AG04449 (cell line): Measurements from ENCODE around the gene CABLES2.

Experiments used
- CTCF ChIA-PET: fragments of 350-600 bp; formaldehyde crosslinking; extraction: SDS; loops from one replicate; lab custom pipeline; 2021; ENCODE audit warnings: antibody characterized with exemption; lab: Yijun Ruan, JAX
- POLR2A ChIA-PET: fragments of 400-600, 350-600 bp; formaldehyde crosslinking; extraction: SDS; loops from one replicate; lab custom pipeline; 2020; ENCODE audit warnings: antibody characterized with exemption, inconsistent platforms; lab: Yijun Ruan, JAX
- DNase-seq: peaks from one replicate; pipeline ENCODE4 v3.0.0-alpha.2; 2010; ENCODE audit warnings: low read depth, low spot score
- H3K4me3 ChIP-seq: 2 replicates; pipeline ENCODE4 v1.5.1; 2011; ENCODE audit warnings: low read depth, mild to moderate bottlenecking, control low read depth, low read length
- TF ChIP-seq, protein P1 (sequence below): IDR thresholded peaks from one replicate; pipeline ENCODE4 v1.5.1; 2011; ENCODE audit warnings: mild to moderate bottlenecking, moderate library complexity, low read length, control low read depth, inconsistent platforms; ENCODE audit not compliant: insufficient read depth; ENCODE audit errors: missing control alignments

Gene CABLES2

DNA sequence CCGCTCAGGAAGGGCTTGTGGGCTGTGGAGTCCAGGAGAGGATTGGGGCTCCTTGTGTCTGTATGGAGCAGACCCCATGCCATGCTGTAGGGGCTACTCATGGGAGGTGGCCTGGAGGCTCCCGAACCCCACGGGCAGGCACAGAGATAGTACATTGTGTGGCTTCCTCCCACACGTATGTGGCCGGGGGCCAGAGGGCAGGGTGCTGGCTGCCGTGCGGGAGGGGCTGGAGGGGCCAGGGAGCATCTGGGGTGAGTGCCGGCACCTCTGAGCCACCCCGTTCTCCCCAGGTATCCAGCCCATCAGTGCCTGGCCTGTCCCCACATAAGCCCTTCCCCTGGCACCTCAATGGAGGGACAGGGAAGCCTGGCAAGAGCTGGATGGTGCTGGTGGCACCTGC is 12.7 kb upstream of the CABLES2 start:
- CTCF ChIA-PET, result no interaction called here
- H3K4me3 ChIP-seq, result no peak overlapping the region
- no peak for DNase-seq
- POLR2A ChIA-PET, result no interaction called here
- TF ChIP-seq, protein P1, sequence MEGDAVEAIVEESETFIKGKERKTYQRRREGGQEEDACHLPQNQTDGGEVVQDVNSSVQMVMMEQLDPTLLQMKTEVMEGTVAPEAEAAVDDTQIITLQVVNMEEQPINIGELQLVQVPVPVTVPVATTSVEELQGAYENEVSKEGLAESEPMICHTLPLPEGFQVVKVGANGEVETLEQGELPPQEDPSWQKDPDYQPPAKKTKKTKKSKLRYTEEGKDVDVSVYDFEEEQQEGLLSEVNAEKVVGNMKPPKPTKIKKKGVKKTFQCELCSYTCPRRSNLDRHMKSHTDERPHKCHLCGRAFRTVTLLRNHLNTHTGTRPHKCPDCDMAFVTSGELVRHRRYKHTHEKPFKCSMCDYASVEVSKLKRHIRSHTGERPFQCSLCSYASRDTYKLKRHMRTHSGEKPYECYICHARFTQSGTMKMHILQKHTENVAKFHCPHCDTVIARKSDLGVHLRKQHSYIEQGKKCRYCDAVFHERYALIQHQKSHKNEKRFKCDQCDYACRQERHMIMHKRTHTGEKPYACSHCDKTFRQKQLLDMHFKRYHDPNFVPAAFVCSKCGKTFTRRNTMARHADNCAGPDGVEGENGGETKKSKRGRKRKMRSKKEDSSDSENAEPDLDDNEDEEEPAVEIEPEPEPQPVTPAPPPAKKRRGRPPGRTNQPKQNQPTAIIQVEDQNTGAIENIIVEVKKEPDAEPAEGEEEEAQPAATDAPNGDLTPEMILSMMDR, result no peak

DNA sequence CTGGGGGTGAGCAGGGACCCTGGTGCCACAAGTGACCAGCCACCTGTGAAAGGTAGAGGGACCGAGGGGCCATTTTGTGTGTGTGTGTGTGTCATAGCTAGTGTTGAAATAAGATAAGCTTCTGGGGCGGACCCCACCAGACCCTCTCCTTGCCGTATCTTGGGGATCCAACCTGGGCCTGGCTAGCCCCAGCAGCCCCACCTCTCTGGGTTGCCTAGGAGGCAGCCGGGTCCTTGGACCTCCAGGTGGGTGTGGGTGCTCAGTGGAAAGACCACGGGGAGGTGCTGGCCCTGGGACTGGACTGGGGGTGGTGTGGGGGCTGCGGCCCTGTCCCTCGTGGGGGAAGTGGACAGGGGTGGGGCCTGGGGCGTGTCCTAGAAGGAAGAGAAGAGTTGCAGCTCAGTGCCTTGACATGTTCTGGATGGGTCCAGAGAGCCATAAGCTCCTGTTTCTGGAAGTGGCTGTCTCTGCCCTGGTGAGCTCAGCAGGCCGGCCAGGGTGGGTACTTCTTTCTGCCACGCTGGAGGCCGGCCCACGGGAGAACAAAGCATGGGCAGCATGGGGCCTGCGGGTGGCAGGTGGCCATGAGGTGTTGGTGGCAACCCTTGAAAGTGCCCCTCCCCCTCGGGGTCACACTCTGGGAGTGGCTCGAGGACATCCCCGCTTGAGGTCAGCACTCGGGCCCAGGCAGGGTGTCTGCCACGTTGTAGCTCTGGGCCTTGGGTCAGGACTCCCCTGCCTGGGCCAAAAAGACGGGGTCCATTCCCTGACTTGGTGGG is 11.8 kb upstream of the CABLES2 start:
- CTCF ChIA-PET, result no interaction called here
- TF ChIP-seq, protein P1, result no peak
- POLR2A ChIA-PET, result no interaction called here
- no peak for DNase-seq
- H3K4me3 ChIP-seq, result no peak overlapping the region

DNA sequence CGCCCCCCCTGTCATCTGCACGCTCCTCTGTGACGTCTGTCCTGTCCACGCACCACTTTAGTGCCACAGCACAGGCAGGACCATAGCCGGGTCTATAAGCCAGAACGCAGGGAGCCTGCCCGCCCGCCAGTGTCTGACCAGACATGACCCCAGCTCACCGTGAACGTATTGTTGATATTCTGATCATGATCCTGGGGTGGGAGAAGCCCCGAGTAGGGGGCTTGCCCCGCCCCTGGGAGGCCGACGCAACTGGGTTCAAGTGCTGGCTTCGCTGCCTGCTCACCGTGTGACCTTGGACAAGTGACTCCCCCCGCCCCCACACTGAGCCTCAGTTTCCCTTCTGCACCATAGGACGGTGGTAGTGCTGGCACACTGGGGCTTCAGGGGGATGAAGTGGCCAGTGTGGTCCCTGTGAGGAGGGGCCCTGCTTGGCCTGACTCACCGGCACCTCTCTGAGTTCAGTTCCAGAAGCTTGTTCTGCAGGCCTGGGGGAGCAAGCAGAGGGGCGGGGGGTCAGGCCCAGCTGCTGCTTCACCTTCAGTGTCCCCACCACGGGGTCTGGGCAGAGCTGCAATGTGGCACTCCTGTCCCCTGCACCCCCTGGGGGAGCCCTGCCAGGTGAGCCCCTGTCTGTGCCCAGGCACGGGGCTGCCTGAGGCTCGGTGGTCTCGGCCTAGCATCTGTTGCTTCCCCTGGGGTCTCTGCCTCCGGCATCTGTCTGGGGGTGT is 11.1 kb upstream of the CABLES2 start:
- DNase-seq, result no peak
- CTCF ChIA-PET, result no interaction called here
- POLR2A ChIA-PET, result no interaction called here
- TF ChIP-seq, protein P1, result no peak
- no peak overlapping the region for H3K4me3 ChIP-seq

DNA sequence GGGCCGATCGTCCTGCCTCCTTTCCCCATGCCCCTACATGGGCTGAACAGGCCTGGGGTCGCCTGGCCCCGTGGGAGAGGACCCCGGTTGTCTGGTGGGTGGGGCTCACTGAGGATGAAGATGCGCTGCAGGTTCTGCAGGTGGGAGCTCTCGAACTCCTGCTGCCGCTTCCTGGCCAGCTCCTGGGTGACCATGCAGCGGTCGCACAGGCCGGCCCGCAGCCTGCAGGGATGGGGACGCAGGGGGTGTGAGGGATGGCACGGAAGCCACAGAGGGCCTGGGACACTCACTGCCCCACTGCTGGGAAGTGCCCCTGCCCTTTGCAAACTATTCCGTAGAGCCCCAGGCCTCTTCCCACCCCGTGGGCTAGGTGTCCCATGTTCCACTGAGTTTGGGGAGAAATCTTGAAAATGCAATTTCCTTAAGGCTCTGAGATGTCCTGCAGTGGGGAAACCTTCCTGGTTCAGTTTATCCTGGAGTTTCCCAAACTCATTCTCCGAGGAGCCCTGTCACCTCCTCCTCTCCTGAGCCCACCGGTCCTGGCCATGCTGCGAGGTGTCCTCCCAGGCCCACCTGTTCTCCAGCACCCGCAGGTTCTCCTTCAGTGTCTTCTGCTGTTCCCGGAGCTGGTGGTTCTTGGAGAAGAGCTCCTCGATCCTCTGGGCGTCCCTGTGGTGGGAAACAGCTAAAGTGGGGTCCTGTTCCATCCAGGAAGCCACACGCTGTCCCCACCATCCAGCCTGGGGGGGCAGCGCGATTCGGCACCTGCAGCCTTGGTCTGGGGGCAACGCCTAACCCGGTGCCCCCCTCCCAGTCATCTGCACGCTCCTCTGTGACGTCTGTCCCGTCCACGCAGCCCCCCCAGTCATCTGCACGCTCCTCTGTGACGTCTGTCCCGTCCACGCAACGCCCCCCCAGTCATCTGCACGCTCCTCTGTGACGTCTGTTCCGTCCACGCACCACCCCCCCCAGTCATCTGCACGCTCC is 9.9 kb upstream of the CABLES2 start:
- DNase-seq, result no peak
- TF ChIP-seq, protein P1, result no peak
- ChIA-PET POLR2A (no interaction called here), CTCF (no interaction called here)
- H3K4me3 ChIP-seq, result no peak overlapping the region

DNA sequence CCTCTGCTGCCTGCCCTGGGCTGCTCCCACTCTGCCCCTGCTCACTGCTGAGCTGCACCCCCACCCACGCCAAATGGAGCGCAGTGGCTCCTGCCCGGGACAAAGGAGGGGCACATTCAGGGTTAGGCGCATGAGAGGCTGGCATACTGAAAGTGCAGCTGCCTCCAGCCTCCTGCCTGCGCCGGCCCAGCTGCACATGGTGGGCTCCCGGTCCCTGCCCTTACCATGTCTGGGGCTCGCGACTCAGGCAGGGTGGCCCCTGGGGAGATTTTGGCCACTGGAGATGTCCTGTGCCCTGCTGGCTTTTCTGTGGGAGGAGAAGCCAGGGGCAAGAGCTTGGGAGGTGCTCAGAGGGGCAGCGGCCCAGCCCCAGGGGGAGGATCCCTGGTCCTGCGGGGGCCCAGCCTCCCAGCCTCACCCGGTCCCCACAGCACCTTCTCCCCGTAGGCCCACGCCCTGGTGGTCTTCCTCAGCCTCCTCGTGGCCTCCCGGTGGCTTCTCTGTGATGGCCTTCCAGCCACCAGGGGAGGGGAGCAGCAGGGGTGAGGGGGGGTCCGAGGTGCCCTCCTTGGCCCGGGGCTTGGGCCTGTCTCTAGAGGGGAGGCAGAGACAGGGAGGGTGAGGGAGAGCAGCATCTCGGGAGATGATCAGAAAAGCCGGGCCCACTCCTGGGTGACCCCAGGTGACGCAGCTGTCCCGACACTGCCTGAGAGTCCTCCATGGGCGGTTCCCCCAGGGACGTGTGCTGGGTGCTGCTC is 8.4 kb upstream of the CABLES2 start:
- DNase-seq, result no peak
- H3K4me3 ChIP-seq, result no peak overlapping the region
- CTCF ChIA-PET, result no interaction called here
- TF ChIP-seq, protein P1, result no peak
- POLR2A ChIA-PET, result no interaction called here
